ENCODE results near the gene GLRA1. TPM values are rescaled to one million over a fixed set of nuclear protein-coding genes. Genes with fewer than 3 reads are reported as not detected.

Gene GLRA1
- polyA plus RNA-seq, 1 donor (not counting 4 experiments of a cell fraction or from before 2014, with no cell fraction given) = not detected

DNA sequence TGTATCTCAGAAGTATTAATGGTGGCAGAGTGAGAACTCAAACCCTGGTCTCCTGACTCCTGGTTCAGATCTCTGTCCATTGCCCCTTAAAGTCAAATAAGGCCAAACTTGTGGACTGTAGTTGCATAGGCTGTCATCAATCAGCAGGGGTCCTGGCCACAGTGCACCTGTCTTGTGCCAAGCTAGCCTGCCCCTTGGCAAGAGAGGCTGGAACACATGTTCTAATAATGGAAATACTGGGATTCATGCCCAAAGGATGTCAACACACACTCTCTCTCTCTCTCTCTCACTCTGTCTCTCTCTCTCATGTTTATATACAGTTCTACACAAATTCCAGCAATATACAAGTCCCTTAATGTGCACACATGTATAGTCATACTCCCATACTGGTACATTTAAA lies 44.3 kb downstream of the GLRA1 start:
- H4K20me1 ChIP-seq (ENCODE audit: control insufficient read depth, extremely low read depth, insufficient read depth, low read length) = no peaks in the 10 kb centered on the region
- H3K9ac ChIP-seq (ENCODE audit: control insufficient read depth, extremely low read depth, insufficient read depth, low read length) = no peak overlapping the region
- no peaks in the 10 kb centered on the region for H3K27me3 ChIP-seq (ENCODE audit: control insufficient read depth, extremely low read depth, insufficient read depth, low read length)
- H3K9me1 ChIP-seq (ENCODE audit: control insufficient read depth, extremely low read depth, insufficient read depth, low read length) = no peaks in the 10 kb centered on the region
- no peak for DNase-seq (ENCODE audit: low read depth, low spot score)
- no peaks in the 10 kb centered on the region for H3K9me3 ChIP-seq (ENCODE audit: control insufficient read depth, low read depth, low read length)
- FAIRE-seq = no peak
- no peaks in the 10 kb centered on the region for H3K36me3 ChIP-seq (ENCODE audit: control insufficient read depth in 2 of 2, extremely low read depth in 1 of 2, insufficient read depth in 2 of 2, low read length in 2 of 2)
- H3K79me2 ChIP-seq (ENCODE audit: control insufficient read depth, insufficient read depth, low read length) = no peaks in the 10 kb centered on the region
- dilution Hi-C loops (cut with MboI; ENCODE audit: extremely low pct_ligation_motif_present, low sequenced_read_pairs) = no loop called here
- TF ChIP-seq, protein P1, sequence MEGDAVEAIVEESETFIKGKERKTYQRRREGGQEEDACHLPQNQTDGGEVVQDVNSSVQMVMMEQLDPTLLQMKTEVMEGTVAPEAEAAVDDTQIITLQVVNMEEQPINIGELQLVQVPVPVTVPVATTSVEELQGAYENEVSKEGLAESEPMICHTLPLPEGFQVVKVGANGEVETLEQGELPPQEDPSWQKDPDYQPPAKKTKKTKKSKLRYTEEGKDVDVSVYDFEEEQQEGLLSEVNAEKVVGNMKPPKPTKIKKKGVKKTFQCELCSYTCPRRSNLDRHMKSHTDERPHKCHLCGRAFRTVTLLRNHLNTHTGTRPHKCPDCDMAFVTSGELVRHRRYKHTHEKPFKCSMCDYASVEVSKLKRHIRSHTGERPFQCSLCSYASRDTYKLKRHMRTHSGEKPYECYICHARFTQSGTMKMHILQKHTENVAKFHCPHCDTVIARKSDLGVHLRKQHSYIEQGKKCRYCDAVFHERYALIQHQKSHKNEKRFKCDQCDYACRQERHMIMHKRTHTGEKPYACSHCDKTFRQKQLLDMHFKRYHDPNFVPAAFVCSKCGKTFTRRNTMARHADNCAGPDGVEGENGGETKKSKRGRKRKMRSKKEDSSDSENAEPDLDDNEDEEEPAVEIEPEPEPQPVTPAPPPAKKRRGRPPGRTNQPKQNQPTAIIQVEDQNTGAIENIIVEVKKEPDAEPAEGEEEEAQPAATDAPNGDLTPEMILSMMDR (optimal IDR thresholded peaks at IDR 0.05 in 1 of 3, IDR thresholded peaks at IDR 0.05 in 1 of 3, conservative IDR thresholded peaks at IDR 0.05 in 1 of 3; ENCODE audit: extremely low read depth in 1 of 3, insufficient read depth in 2 of 3, low read length in 3 of 3) = no peak
- no peak for TF ChIP-seq EZH2 (IDR thresholded peaks at IDR 0.05; ENCODE audit: low read length)
- H3K4me2 ChIP-seq (ENCODE audit: control insufficient read depth, extremely low read depth, insufficient read depth, low read depth, low read length) = no peak overlapping the region
- no peak overlapping the region for H3K27ac ChIP-seq (ENCODE audit: control insufficient read depth, insufficient read depth, low read length)
- H3K4me1 ChIP-seq (ENCODE audit: control insufficient read depth, extremely low read depth, insufficient read depth, low read length) = no peaks in the 10 kb centered on the region
- H2AFZ ChIP-seq (ENCODE audit: control insufficient read depth, low read length) = no peak overlapping the region
- H3K4me3 ChIP-seq (ENCODE audit: control insufficient read depth in 2 of 3, extremely low read depth in 1 of 3, insufficient read depth in 2 of 3, low read depth in 1 of 3, low read length in 3 of 3) = no peak overlapping the region

DNA sequence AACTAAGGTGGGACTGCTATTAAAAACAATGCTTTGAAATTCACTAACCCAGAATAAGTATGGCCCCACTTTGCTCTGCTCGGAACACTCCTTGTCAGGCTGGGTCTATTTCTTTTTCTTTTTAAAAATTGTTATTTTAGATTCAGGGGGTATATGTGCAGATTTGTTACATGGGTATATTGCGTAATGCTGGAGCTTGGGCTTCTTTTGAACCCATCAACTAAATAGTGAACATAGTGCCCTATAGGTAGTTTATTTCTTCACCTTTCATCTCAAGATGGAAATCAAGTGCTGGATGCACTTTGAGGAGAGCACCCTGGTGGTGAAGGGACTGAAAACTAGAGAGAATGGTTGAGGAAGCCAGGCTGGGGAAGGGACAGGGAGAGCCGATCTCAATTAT lies 51.0 kb downstream of the GLRA1 start:
- DNase-seq (ENCODE audit: low read depth, low spot score) (no peak), FAIRE-seq (no peak)
- Histone ChIP-seq H3K9me3 (ENCODE audit: control insufficient read depth, low read depth, low read length) (no peaks in the 10 kb centered on the region), H3K9ac (ENCODE audit: control insufficient read depth, extremely low read depth, insufficient read depth, low read length) (no peak overlapping the region), H3K27ac (ENCODE audit: control insufficient read depth, insufficient read depth, low read length) (no peak overlapping the region), H3K9me1 (ENCODE audit: control insufficient read depth, extremely low read depth, insufficient read depth, low read length) (no peaks in the 10 kb centered on the region), H3K27me3 (ENCODE audit: control insufficient read depth, extremely low read depth, insufficient read depth, low read length) (no peaks in the 10 kb centered on the region), H3K4me2 (ENCODE audit: control insufficient read depth, extremely low read depth, insufficient read depth, low read depth, low read length) (no peak overlapping the region), H2AFZ (ENCODE audit: control insufficient read depth, low read length) (no peak overlapping the region), H3K79me2 (ENCODE audit: control insufficient read depth, insufficient read depth, low read length) (no peaks in the 10 kb centered on the region), H3K4me3 (ENCODE audit: control insufficient read depth in 2 of 3, extremely low read depth in 1 of 3, insufficient read depth in 2 of 3, low read depth in 1 of 3, low read length in 3 of 3) (no peak overlapping the region), H3K36me3 (ENCODE audit: control insufficient read depth in 2 of 2, extremely low read depth in 1 of 2, insufficient read depth in 2 of 2, low read length in 2 of 2) (no peaks in the 10 kb centered on the region), H3K4me1 (ENCODE audit: control insufficient read depth, extremely low read depth, insufficient read depth, low read length) (peaks cover 7% of the 10 kb centered on the region), H4K20me1 (ENCODE audit: control insufficient read depth, extremely low read depth, insufficient read depth, low read length) (no peaks in the 10 kb centered on the region)
- TF ChIP-seq, protein P1 (optimal IDR thresholded peaks at IDR 0.05 in 1 of 3, IDR thresholded peaks at IDR 0.05 in 1 of 3, conservative IDR thresholded peaks at IDR 0.05 in 1 of 3; ENCODE audit: extremely low read depth in 1 of 3, insufficient read depth in 2 of 3, low read length in 3 of 3) = no peak
- TF ChIP-seq EZH2 (IDR thresholded peaks at IDR 0.05; ENCODE audit: low read length) = no peak
- dilution Hi-C loops (cut with MboI; ENCODE audit: extremely low pct_ligation_motif_present, low sequenced_read_pairs) = no loop called here
